ENCODE data around the gene MARK3. TPM values are rescaled to one million over a fixed set of nuclear protein-coding genes. Genes with fewer than 3 reads are reported as not detected.

Gene MARK3
- total RNA-seq, 1 experiment from 2014 or later: 81.9 TPM

- H4K91ac ChIP-seq (ENCODE audit: insufficient read length, low read depth, low read length): no peak overlapping the region
- no peaks in the 10 kb centered on the region for H3K4me1 ChIP-seq (ENCODE audit: insufficient read depth, low read length)
- no peak overlapping the region for H3K4me2 ChIP-seq (ENCODE audit: insufficient read depth, insufficient read length, low read length)
- TF ChIP-seq CTCF (conservative IDR thresholded peaks at IDR 0.05): no peak
- no peak overlapping the region for H3T11ph ChIP-seq (ENCODE audit: low read length)
- no peak overlapping the region for H3K9ac ChIP-seq (ENCODE audit: extremely low read depth, insufficient read length, low read length)
- no peak overlapping the region for H4K8ac ChIP-seq (replicated peaks; ENCODE audit: insufficient read length, low read depth, low read length)
- H3K27me3 ChIP-seq (ENCODE audit: insufficient read depth, low read length): no peaks in the 10 kb centered on the region
- no peak overlapping the region for H2AK5ac ChIP-seq (ENCODE audit: insufficient read length, low read length)
- peak overlapping the region in 1 of 3 experiments; percentile 59; a peak in 1 of 7 replicates for H3K27ac Mint-ChIP-seq
- H2BK12ac ChIP-seq (ENCODE audit: insufficient read length, low read depth, low read length): no peak overlapping the region
- H3K79me1 ChIP-seq (ENCODE audit: insufficient read depth, low read depth, low read length, poor library complexity, severe bottlenecking): no peaks in the 10 kb centered on the region
- no peak overlapping the region for H3K23ac ChIP-seq (ENCODE audit: insufficient read length, low read depth, low read length)
- no peaks in the 10 kb centered on the region for H3K79me2 ChIP-seq (ENCODE audit: insufficient read depth, low read length)
- H4K5ac ChIP-seq (ENCODE audit: insufficient read length, low read depth, low read length): no peak overlapping the region
- no peaks in the 10 kb centered on the region; the same call in 1 of the 2 replicates for H3K27me3 Mint-ChIP-seq (ENCODE audit: low read depth)
- H2BK5ac ChIP-seq (ENCODE audit: insufficient read length, low read length): no peak overlapping the region
- peaks cover 3% of the 10 kb centered on the region for H4K20me1 ChIP-seq (ENCODE audit: control insufficient read depth, insufficient read depth, insufficient read length)
- peaks cover 6% of the 10 kb centered on the region for H3K23me2 ChIP-seq (ENCODE audit: insufficient read length, low read depth, low read length, poor library complexity, severe bottlenecking)
- no peak overlapping the region for H3K4ac ChIP-seq (ENCODE audit: low read depth, low read length)
- no peak overlapping the region for H3K56ac ChIP-seq (ENCODE audit: insufficient read length, low read depth, low read length)
- no peak for DNase-seq
- H3K27ac ChIP-seq (ENCODE audit: insufficient read length, low read depth, low read length): no peak overlapping the region
- no peak overlapping the region for H2AFZ ChIP-seq (ENCODE audit: low read length)
- H3K14ac ChIP-seq (ENCODE audit: insufficient read depth, low read length): no peak overlapping the region
- no peaks in the 10 kb centered on the region for H3K9me3 Mint-ChIP-seq
- no peak overlapping the region for H3K4me3 Mint-ChIP-seq
- H3K18ac ChIP-seq (ENCODE audit: insufficient read length, low read depth, low read length): no peak overlapping the region
- H3K9me3 ChIP-seq (ENCODE audit: control insufficient read depth, low read depth, low read length): no peaks in the 10 kb centered on the region
- H2BK15ac ChIP-seq (ENCODE audit: low read depth, low read length): no peak overlapping the region
- no peak overlapping the region for H2BK120ac ChIP-seq (ENCODE audit: low read depth, low read length, poor library complexity, severe bottlenecking)
- peaks cover 9 to 15% (median 13%) of the 10 kb centered on the region in 3 experiments for H3K36me3 Mint-ChIP-seq (ENCODE audit: insufficient read depth in 1 of 3, low read depth in 3 of 3)
- peaks cover 13 to 33% of the 10 kb centered on the region in 2 experiments for H3K4me1 Mint-ChIP-seq
- no peak overlapping the region for H2BK20ac ChIP-seq (ENCODE audit: low read depth, low read length, poor library complexity, severe bottlenecking)
- no CpG with 5 or more reads among the region's 20 CpGs for WGBS (ENCODE audit: extremely low coverage, insufficient read length, low lambda C conversion rate)
Observed at GRCh38 chr14:103517721-103518421, 132.7 kb downstream of the MARK3 start.

Measured in H9 (cell line).